Stimulated activated naive CD4-positive, alpha-beta T cell (primary cell): ENCODE measurements around the gene GID8.

Experiments used
- DNase-seq, 6 experiments: peaks; one replicate each; lab custom pipeline; 2025; lab: John Stamatoyannopoulos, UW

Gene GID8

GRCh38 chr20:62902926-62903615, 34.9 kb upstream of the GID8 start:
- no peak for DNase-seq

- no peak for DNase-seq
These were observed 32.3 kb upstream of the GID8 start for GRCh38 chr20:62905536-62906117.

GRCh38 chr20:62906209-62906608, 31.7 kb upstream of the GID8 start:
- no peak for DNase-seq

GRCh38 chr20:62906647-62907375, 31.1 kb upstream of the GID8 start:
- no peak for DNase-seq

- DNase-seq: peak in 5 of 6 experiments; percentile 18 to 39 (median 27)
These were observed 30.3 kb upstream of the GID8 start for GRCh38 chr20:62907384-62908317.

GRCh38 chr20:62908971-62909791, 28.8 kb upstream of the GID8 start:
- no peak for DNase-seq

GRCh38 chr20:62910217-62910766, 27.7 kb upstream of the GID8 start:
- DNase-seq: no peak

- DNase-seq: no peak
These were observed 27.0 kb upstream of the GID8 start for GRCh38 chr20:62910777-62911497.

GRCh38 chr20:62911701-62912280, 26.2 kb upstream of the GID8 start:
- DNase-seq: no peak

GRCh38 chr20:62913043-62913630, 24.8 kb upstream of the GID8 start:
- no peak for DNase-seq

- DNase-seq: no peak
These were observed 23.5 kb upstream of the GID8 start for GRCh38 chr20:62914436-62914835.

- peak in 3 of 6 experiments; percentile 9 to 25 (median 21) for DNase-seq
These were observed 22.9 kb upstream of the GID8 start for GRCh38 chr20:62914970-62915457.

- DNase-seq: no peak
These were observed 21.1 kb upstream of the GID8 start for GRCh38 chr20:62916703-62917476.

- no peak for DNase-seq
These were observed 20.2 kb upstream of the GID8 start for GRCh38 chr20:62917720-62918119.

GRCh38 chr20:62918147-62918546, 19.8 kb upstream of the GID8 start:
- peak in 3 of 6 experiments; percentile 34 to 48 (median 48) for DNase-seq

- peak in 5 of 6 experiments; percentile 10 to 49 (median 36) for DNase-seq
These were observed 19.1 kb upstream of the GID8 start for GRCh38 chr20:62918831-62919230.

- no peak for DNase-seq
These were observed 17.8 kb upstream of the GID8 start for GRCh38 chr20:62920039-62920645.
